ENCODE measurements around the gene PPP2R5C.

- TF ChIP-seq CTCF (IDR thresholded peaks at IDR 0.05) (no peak), POLR2AphosphoS5 (IDR thresholded peaks at IDR 0.05) (no peak), POLR2A (IDR thresholded peaks at IDR 0.05) (no peak)
Measured at GRCh38 chr14:101845496-101845895, 84.0 kb downstream of the PPP2R5C start.
